Testis (tissue), 3 donors: Measurements from ENCODE around the gene FHL1. TPM values are rescaled to one million over a fixed set of nuclear protein-coding genes. Genes with fewer than 3 reads are reported as not detected.

Experiments
- DNase-seq: peaks from one replicate; pipeline ENCODE4 v3.0.0-alpha.2; 2019
- H3K27ac ChIP-seq, 2 donors: fragments of 200-600 bp; sonication (generic); one replicate each; pipeline ENCODE4 v1.5.1; 2019
- H3K27me3 ChIP-seq: fragments of 200-600 bp; sonication (generic); one replicate; pipeline ENCODE4 v1.5.1; 2019
- H3K36me3 ChIP-seq: fragments of 200-600 bp; sonication (generic); one replicate; pipeline ENCODE4 v1.5.1; 2017; ENCODE audit warnings: low read depth; ENCODE audit errors: missing control alignments
- H3K4me1 ChIP-seq: fragments of 200-600 bp; sonication (generic); one replicate; pipeline ENCODE4 v1.5.1; 2019
- H3K4me3 ChIP-seq, 2 donors: fragments of 200-600 bp; sonication (generic); one replicate each; pipeline ENCODE4 v1.5.1; 2017 to 2019
- H3K9me3 ChIP-seq: fragments of 200-600 bp; sonication (generic); one replicate; pipeline ENCODE4 v1.5.1; 2017
- CTCF ChIP-seq, 3 experiments: fragments of 450-650 bp in 2 of 3; fragments of 200-600 bp in 1 of 3; sonication (generic) in 1 of 3; IDR thresholded peaks; one replicate each; pipeline ENCODE4 v1.5.1; 2016 to 2019; ENCODE audit warnings: antibody characterized with exemption in 3 of 3, mild to moderate bottlenecking in 2 of 3, moderate library complexity in 1 of 3
- POLR2A ChIP-seq: fragments of 450-650 bp; IDR thresholded peaks from one replicate; pipeline ENCODE4 v1.6.1; 2017; ENCODE audit warnings: antibody characterized with exemption, mild to moderate bottlenecking, moderate library complexity
- WGBS, 2 donors: methylation state at CpG; one replicate each; pipeline ENCODE4 v1.1.5; 2018; 5-methylcytosine and 5-hydroxymethylcytosine counted together
- intact Hi-C: fragments of 100-400 bp; cut with DNase I; formaldehyde crosslinking; loops from one replicate; pipeline ENCODE4 v1.15.1; 2023; ENCODE audit warnings: low total_unique reads
- polyA plus RNA-seq: library from polyadenylated mRNA; stranded (reverse); fragments of 350-450 nt; fragmentation: Illumina TruSeq; extraction: RNeasy Lipid Tissue Mini Kit (QIAGEN cat#74804); gene quantifications from one replicate; pipeline ENCODE4 v1.2.3, GENCODE V29; 2014; ENCODE audit warnings: low read depth, low replicate concordance; ENCODE audit not compliant: insufficient read depth
- total RNA-seq, 2 donors: library from RNA; depleted of rRNA; stranded (reverse); fragments of >200 nt; gene quantifications; one replicate each; pipeline ENCODE4 v1.2.3, GENCODE V29; 2016

The FHL1 gene
- total and polyA plus RNA-seq, 3 donors from 2014 or later = 92.5 to 211 (median 98.6) TPM

DNA sequence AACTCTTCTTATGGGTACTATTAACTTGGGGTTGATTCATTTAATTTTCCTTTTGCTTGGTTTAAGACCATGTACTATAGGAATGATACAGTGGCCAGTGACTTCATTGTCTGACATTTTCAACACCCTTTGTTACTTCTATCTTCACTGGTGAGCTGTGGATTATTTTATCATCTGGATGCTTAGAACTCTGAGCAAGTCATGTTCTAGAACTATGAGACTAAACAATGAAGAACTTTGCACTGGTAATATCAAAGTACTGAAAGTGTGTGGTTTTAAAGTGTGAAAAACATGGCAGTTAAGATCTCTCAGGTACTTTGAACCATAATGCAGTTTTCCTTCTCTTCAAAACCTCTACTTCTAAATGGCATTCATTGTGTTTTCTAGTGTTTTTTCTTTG is 56.1 kb downstream of the FHL1 start:
- H3K27ac ChIP-seq = no peak overlapping the region
- DNase-seq = no peak
- no peak overlapping the region for H3K4me3 ChIP-seq
- H3K4me1 ChIP-seq = no peaks in the 10 kb centered on the region
- TF ChIP-seq POLR2A = no peak
- no peak for TF ChIP-seq CTCF (IDR thresholded peaks at IDR 0.05)
- H3K36me3 ChIP-seq = no peaks in the 10 kb centered on the region
- intact Hi-C loops = no loop called here
- H3K27me3 ChIP-seq = no peaks in the 10 kb centered on the region
- H3K9me3 ChIP-seq = no peaks in the 10 kb centered on the region

- no peaks in the 10 kb centered on the region for H3K27me3 ChIP-seq
- TF ChIP-seq CTCF (IDR thresholded peaks at IDR 0.05) (no peak), POLR2A (no peak)
- no peak for DNase-seq
- 51 to 55% methylated on average over 2 to 3 of the region's 3 CpGs for WGBS, 2 donors
- H3K27ac ChIP-seq = no peak overlapping the region
- no peaks in the 10 kb centered on the region for H3K36me3 ChIP-seq
- intact Hi-C loops = no loop called here
- no peaks in the 10 kb centered on the region for H3K9me3 ChIP-seq
- no peaks in the 10 kb centered on the region for H3K4me1 ChIP-seq
- no peak overlapping the region for H3K4me3 ChIP-seq
These were observed 56.6 kb downstream of the FHL1 start for GRCh38 chrX:136203951-136204350.

DNA sequence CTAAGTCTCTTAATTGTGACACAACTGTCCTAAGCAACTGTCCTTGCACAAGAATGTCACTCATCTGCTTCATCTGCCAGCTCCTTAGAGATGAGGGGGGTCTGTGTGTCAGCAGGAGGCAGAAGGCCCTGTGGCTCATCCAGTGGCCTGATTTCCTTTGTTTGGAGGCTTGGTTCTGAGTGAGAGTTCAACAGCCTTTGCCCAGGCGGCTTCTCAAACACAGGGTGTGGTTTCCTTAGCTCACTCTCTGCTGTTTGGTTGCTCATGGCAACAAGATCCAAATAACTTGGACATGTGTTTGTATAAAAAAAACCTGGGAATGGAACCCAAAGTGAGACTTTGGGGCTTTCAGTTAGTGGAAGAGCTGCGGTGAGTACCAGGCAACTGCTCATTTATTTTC is 57.2 kb downstream of the FHL1 start:
- intact Hi-C loops = no loop called here
- 42 to 57% methylated on average over 1 to 2 of the region's 2 CpGs for WGBS, 2 donors
- no peak overlapping the region for H3K4me3 ChIP-seq
- no peaks in the 10 kb centered on the region for H3K27me3 ChIP-seq
- no peak overlapping the region for H3K27ac ChIP-seq
- H3K36me3 ChIP-seq = no peaks in the 10 kb centered on the region
- no peak for DNase-seq
- no peaks in the 10 kb centered on the region for H3K4me1 ChIP-seq
- TF ChIP-seq POLR2A (no peak), CTCF (IDR thresholded peaks at IDR 0.05) (no peak)
- H3K9me3 ChIP-seq = no peaks in the 10 kb centered on the region

GRCh38 chrX:136205882-136206380 is 58.6 kb downstream of the FHL1 start:
- no peaks in the 10 kb centered on the region for H3K4me1 ChIP-seq
- WGBS, 2 donors = 80 to 89% methylated on average over 2 to 7 of the region's 8 CpGs
- H3K27ac ChIP-seq = no peak overlapping the region
- no peaks in the 10 kb centered on the region for H3K36me3 ChIP-seq
- intact Hi-C loops = no loop called here
- no peaks in the 10 kb centered on the region for H3K27me3 ChIP-seq
- no peak for DNase-seq
- no peak overlapping the region for H3K4me3 ChIP-seq
- TF ChIP-seq CTCF (IDR thresholded peaks at IDR 0.05) (no peak), POLR2A (no peak)
- H3K9me3 ChIP-seq = no peaks in the 10 kb centered on the region

DNA sequence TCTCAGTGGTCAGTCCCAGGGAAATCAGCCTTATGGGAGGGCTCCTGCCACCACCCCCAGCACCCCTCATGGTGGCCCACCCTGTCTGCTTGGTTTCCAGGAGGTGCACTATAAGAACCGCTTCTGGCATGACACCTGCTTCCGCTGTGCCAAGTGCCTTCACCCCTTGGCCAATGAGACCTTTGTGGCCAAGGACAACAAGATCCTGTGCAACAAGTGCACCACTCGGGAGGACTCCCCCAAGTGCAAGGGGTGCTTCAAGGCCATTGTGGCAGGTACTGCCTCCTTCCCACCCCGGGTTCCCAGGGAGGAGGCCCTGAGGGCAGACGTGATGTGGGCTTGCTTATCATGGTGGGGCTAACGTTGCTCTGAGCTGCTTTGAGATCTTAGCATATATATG is 59.6 kb downstream of the FHL1 start:
- Histone ChIP-seq H3K36me3 (no peaks in the 10 kb centered on the region), H3K27ac (no peak overlapping the region), H3K27me3 (no peaks in the 10 kb centered on the region), H3K4me1 (no peaks in the 10 kb centered on the region), H3K4me3 (no peak overlapping the region), H3K9me3 (no peaks in the 10 kb centered on the region)
- intact Hi-C loops = no loop called here
- WGBS, 2 donors = 61 to 87% methylated on average over 4 of the region's 6 CpGs
- no peak for DNase-seq
- TF ChIP-seq CTCF (IDR thresholded peaks at IDR 0.05) = no peak
- TF ChIP-seq POLR2A = no peak
